Bronchial epithelial cell (primary cell): ENCODE results near the gene TAF4. TPM values are rescaled to one million over a fixed set of nuclear protein-coding genes. Genes with fewer than 3 reads are reported as not detected.
"Not testable (repeated sequence)": the region's sequence is repeated elsewhere in the genome, so short reads cannot be mapped to it uniquely, and the experiment has no call there.

ENCODE experiments used
- DNase-seq: peaks from one replicate; pipeline ENCODE4 v3.0.0-alpha.2; 2010; ENCODE audit warnings: low read depth
- FAIRE-seq: peaks from 2 replicates; lab custom pipeline; 2011; peaks lifted over from hg19 to GRCh38; lab: Jason Lieb, UNC
- H3K27me3 ChIP-seq: 2 replicates; pipeline ENCODE4 v1.5.1; 2011; ENCODE audit warnings: low read length; ENCODE audit not compliant: control insufficient read depth, insufficient read depth
- H3K36me3 ChIP-seq: 2 replicates; pipeline ENCODE4 v1.5.1; 2011; ENCODE audit warnings: low read length; ENCODE audit not compliant: control insufficient read depth, insufficient read depth
- H3K4me3 ChIP-seq: 2 replicates; pipeline ENCODE4 v1.5.1; 2011; ENCODE audit warnings: mild to moderate bottlenecking, low read depth, low read length, control low read depth
- CTCF ChIP-seq: IDR thresholded peaks from 2 replicates; pipeline ENCODE4 v1.5.1; 2011; ENCODE audit warnings: mild to moderate bottlenecking, moderate library complexity, low read length, control low read depth, inconsistent platforms; ENCODE audit not compliant: insufficient read depth, severe bottlenecking
- total RNA-seq: library from RNA; depleted of rRNA; stranded (reverse); fragments of >200 nt; gene quantifications from 2 replicates; pipeline ENCODE4 v1.2.1, GENCODE V29; 2014

TAF4 gene
- total RNA-seq, 1 donor from 2014 or later, result 3.2 TPM

- TF ChIP-seq CTCF, result no peak
- no peak for FAIRE-seq
Measured at GRCh38 chr20:62085206-62085605, 19.5 kb upstream of the TAF4 start.

GRCh38 chr20:62084224-62084623 is 18.5 kb upstream of the TAF4 start:
- H3K27me3 ChIP-seq, H3K36me3 ChIP-seq, FAIRE-seq, H3K4me3 ChIP-seq, DNase-seq: not testable (repeated sequence)

More at GRCh38 chr20:62085206-62085605, 19.5 kb upstream of the TAF4 start:
- DNase-seq, result no peak
- Histone ChIP-seq H3K4me3 (no peak overlapping the region), H3K36me3 (no peaks in the 10 kb centered on the region), H3K27me3 (peaks cover 2% of the 10 kb centered on the region)

- Histone ChIP-seq H3K27me3 (peaks cover 2% of the 10 kb centered on the region), H3K36me3 (no peaks in the 10 kb centered on the region), H3K4me3 (no peak overlapping the region)
- DNase-seq, result no peak
- no peak for TF ChIP-seq CTCF
- FAIRE-seq, result no peak
Measured at GRCh38 chr20:62083312-62083711, 17.6 kb upstream of the TAF4 start.

- Histone ChIP-seq H3K36me3 (no peaks in the 10 kb centered on the region), H3K27me3 (peaks cover 2% of the 10 kb centered on the region), H3K4me3 (no peak overlapping the region)
- no peak for DNase-seq
- no peak for TF ChIP-seq CTCF
- FAIRE-seq, result no peak
Measured at GRCh38 chr20:62080249-62080990, 14.7 kb upstream of the TAF4 start.

- Histone ChIP-seq H3K36me3 (no peaks in the 10 kb centered on the region), H3K4me3 (no peak overlapping the region), H3K27me3 (peaks cover 2% of the 10 kb centered on the region)
- DNase-seq (no peak), FAIRE-seq (no peak)
- no peak for TF ChIP-seq CTCF
Measured at GRCh38 chr20:62079166-62079565, 13.5 kb upstream of the TAF4 start.

GRCh38 chr20:62073323-62073722 is 7.6 kb upstream of the TAF4 start:
- TF ChIP-seq CTCF, result no peak
- Histone ChIP-seq H3K27me3 (no peaks in the 10 kb centered on the region), H3K4me3 (no peak overlapping the region), H3K36me3 (no peaks in the 10 kb centered on the region)
- DNase-seq (no peak), FAIRE-seq (no peak)

GRCh38 chr20:62071669-62072430 is 6.2 kb upstream of the TAF4 start:
- not testable (repeated sequence) for H3K36me3 ChIP-seq, H3K4me3 ChIP-seq, DNase-seq, FAIRE-seq, H3K27me3 ChIP-seq
